Measurements from ENCODE around the gene SLC19A1. TPM values are rescaled to one million over a fixed set of nuclear protein-coding genes. Genes with fewer than 3 reads are reported as not detected.

SLC19A1 gene
- polyA plus RNA-seq, 1 of the 3 experiments (the other 2 are of a cell fraction), result 15.0 TPM

DNA sequence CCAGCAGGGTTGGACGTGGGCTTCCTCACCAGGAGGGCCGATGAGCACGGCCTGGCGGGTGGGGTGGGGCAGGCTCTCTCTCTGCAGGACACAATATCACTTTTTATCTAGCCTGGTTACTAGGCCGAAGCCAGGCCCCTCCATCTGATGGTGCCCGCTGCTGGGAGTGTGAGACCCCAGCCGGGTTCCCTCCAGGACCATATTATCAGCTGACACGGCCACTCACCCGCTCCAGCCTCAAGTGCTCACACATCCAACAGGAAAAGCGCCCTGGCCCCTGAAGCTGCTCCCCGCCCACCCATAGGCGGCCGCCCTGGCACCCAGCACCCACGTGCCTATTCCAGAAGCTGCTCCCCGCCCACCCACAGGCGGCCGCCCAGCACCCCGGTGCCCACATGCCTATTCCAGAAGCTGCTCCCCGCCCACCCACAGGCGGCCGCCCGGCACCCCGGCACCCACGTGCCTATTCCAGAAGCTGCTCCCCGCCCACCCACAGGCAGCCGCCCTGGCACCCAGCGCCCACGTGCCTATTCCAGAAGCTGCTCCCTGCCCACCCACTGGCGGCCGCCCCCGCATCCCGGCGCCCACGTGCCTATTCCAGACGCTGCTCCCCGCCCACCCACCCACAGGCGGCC lies 5.0 kb downstream of the SLC19A1 start:
- Histone ChIP-seq H3K27me3 (ENCODE audit: insufficient read depth) (no peaks in the 10 kb centered on the region), H2AFZ (ENCODE audit: low read depth) (no peak overlapping the region), H3K27ac (ENCODE audit: low read depth in 2 of 2, low read length in 1 of 2) (no peak overlapping the region), H3K79me2 (ENCODE audit: insufficient read depth) (peaks cover 21% of the 10 kb centered on the region; the same call in 1 of the 2 replicates), H3K4me2 (no peak overlapping the region), H3F3A (replicated peaks; ENCODE audit: insufficient read depth) (no peaks in the 10 kb centered on the region), H3K9me2 (no peaks in the 10 kb centered on the region), H3K9me3 (no peaks in the 10 kb centered on the region), H3K9ac (no peak overlapping the region), H4K20me1 (ENCODE audit: insufficient read depth) (no peaks in the 10 kb centered on the region), H3K36me3 (replicated peaks in 1 of 2; ENCODE audit: control insufficient read depth in 1 of 2, insufficient read depth in 2 of 2, low read length in 1 of 2) (peaks cover 0 to 12% of the 10 kb centered on the region in 2 experiments), H3K4me1 (ENCODE audit: control insufficient read depth in 1 of 2, insufficient read depth in 2 of 2, low read depth in 1 of 2, low read length in 1 of 2) (peaks cover 0 to 37% of the 10 kb centered on the region in 2 experiments; a peak in 1 of 4 replicates), H3K4me3 (ENCODE audit: low read depth in 2 of 2, low read length in 1 of 2) (no peak overlapping the region)
- ChIA-PET CTCF (interaction anchor here (0.8 to 1.1 kb wide), 3 partner anchors 19 to 284 kb away, joined by 3 read pairs; no protein-coding TSS in a partner anchor), POLR2A (no interaction called here)
- DNase-seq, result no peak
- TF ChIP-seq TAF1 (IDR thresholded peaks at IDR 0.05; ENCODE audit: borderline replicate concordance, low read depth, low read length), result no peak
- TF ChIP-seq ELF1 (IDR thresholded peaks at IDR 0.05), result no peak
- no peak for TF ChIP-seq RCOR1 (IDR thresholded peaks at IDR 0.05; ENCODE audit: low read length)
- TF ChIP-seq CHD2 (IDR thresholded peaks at IDR 0.05; ENCODE audit: low read length, partially characterized antibody), result no peak
- TF ChIP-seq FOXM1 (IDR thresholded peaks at IDR 0.05; ENCODE audit: low read depth), result no peak
- no peak for TF ChIP-seq RFX5 (IDR thresholded peaks at IDR 0.05; ENCODE audit: low read length)
- no peak for TF ChIP-seq EP300 (IDR thresholded peaks at IDR 0.05; ENCODE audit: borderline replicate concordance in 1 of 2, low read depth in 1 of 2, low read length in 1 of 2)
- 93% methylated on average over 28 of the region's 37 CpGs for WGBS (ENCODE audit: low lambda C conversion rate)

DNA sequence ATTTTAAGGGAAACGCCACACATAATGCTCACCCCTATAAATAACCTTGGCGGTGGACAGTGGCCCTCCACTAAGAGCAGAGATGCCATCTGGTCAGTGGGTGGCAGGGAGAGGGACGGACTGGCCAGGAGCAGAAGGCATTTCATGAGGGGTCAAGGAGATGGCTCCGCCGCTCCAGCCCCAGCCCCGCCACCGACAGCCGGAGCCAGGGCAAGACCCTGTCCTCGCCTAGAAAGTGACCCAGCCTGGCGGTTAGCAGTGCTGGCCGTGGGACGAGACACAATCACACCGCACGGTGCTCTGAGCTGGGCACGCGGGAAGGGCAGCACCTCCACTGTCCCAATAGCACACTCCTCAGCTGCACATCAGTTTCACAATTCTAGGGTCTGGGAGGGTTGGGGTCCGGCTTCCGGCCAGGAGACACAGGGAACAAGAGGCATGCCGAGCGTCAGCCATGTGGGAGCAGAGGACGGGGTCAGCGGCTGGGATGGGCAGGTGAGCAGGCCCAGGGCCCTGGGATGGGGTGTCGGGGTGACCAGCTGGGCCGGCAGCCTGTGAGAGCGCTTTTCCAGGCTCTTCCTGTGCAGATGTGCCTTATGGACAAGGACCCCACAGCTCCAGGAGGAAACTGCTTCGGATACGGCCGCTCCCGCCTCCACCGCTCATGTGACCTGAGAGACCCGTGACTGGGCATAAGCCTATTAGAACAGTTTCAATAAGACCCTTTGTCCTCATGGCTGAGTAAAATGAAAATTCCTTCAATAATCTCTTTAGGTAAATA lies 5.7 kb downstream of the SLC19A1 start:
- Histone ChIP-seq H3K36me3 (replicated peaks in 1 of 2; ENCODE audit: control insufficient read depth in 1 of 2, insufficient read depth in 2 of 2, low read length in 1 of 2) (peaks cover 0 to 13% of the 10 kb centered on the region in 2 experiments), H3K4me2 (no peak overlapping the region), H3K27me3 (ENCODE audit: insufficient read depth) (no peaks in the 10 kb centered on the region), H2AFZ (ENCODE audit: low read depth) (no peak overlapping the region), H3K9ac (no peak overlapping the region), H3K79me2 (ENCODE audit: insufficient read depth) (peaks cover 20% of the 10 kb centered on the region; the same call in 1 of the 2 replicates), H3F3A (replicated peaks; ENCODE audit: insufficient read depth) (no peaks in the 10 kb centered on the region), H4K20me1 (ENCODE audit: insufficient read depth) (no peaks in the 10 kb centered on the region), H3K9me3 (no peaks in the 10 kb centered on the region), H3K9me2 (no peaks in the 10 kb centered on the region), H3K4me1 (ENCODE audit: control insufficient read depth in 1 of 2, insufficient read depth in 2 of 2, low read depth in 1 of 2, low read length in 1 of 2) (peaks cover 0 to 36% of the 10 kb centered on the region in 2 experiments; a peak in 1 of 4 replicates), H3K27ac (ENCODE audit: low read depth in 2 of 2, low read length in 1 of 2) (no peak overlapping the region), H3K4me3 (ENCODE audit: low read depth in 2 of 2, low read length in 1 of 2) (no peak overlapping the region)
- DNase-seq, result no peak
- WGBS (ENCODE audit: low lambda C conversion rate), result 95% methylated on average over 14 of the region's 31 CpGs
- POLR2A ChIA-PET, result no interaction called here
- CTCF ChIA-PET, result interaction anchor here (0.8 to 1.1 kb wide), 2 partner anchors 20 to 284 kb away, joined by 3 read pairs; no protein-coding TSS in a partner anchor
- TF ChIP-seq, protein P1, sequence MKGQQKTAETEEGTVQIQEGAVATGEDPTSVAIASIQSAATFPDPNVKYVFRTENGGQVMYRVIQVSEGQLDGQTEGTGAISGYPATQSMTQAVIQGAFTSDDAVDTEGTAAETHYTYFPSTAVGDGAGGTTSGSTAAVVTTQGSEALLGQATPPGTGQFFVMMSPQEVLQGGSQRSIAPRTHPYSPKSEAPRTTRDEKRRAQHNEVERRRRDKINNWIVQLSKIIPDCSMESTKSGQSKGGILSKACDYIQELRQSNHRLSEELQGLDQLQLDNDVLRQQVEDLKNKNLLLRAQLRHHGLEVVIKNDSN (IDR thresholded peaks at IDR 0.05; ENCODE audit: borderline replicate concordance, low read depth), result no peak
- TF ChIP-seq SIN3A (IDR thresholded peaks at IDR 0.05; ENCODE audit: borderline replicate concordance, low read depth, low read length) (no peak), RAD21 (IDR thresholded peaks at IDR 0.05; ENCODE audit: low read length) (no peak), USF2 (IDR thresholded peaks at IDR 0.05; ENCODE audit: borderline replicate concordance, low read depth, low read length) (no peak), FOXM1 (IDR thresholded peaks at IDR 0.05; ENCODE audit: low read depth) (no peak), RFX5 (IDR thresholded peaks at IDR 0.05; ENCODE audit: low read length) (no peak), EZH2phosphoT487 (IDR thresholded peaks at IDR 0.05; ENCODE audit: borderline replicate concordance, low read depth) (no peak), POLR2AphosphoS5 (IDR thresholded peaks at IDR 0.05; ENCODE audit: low read depth, low read length) (no peak), TEAD4 (IDR thresholded peaks at IDR 0.05; ENCODE audit: borderline replicate concordance, insufficient read depth) (no peak), FOSL2 (IDR thresholded peaks at IDR 0.05; ENCODE audit: borderline replicate concordance, low read depth) (no peak), NFIC (IDR thresholded peaks at IDR 0.05; ENCODE audit: borderline replicate concordance) (no peak), REST (IDR thresholded peaks at IDR 0.05; ENCODE audit: low read depth, low read length) (no peak)
- TF ChIP-seq, protein P2, sequence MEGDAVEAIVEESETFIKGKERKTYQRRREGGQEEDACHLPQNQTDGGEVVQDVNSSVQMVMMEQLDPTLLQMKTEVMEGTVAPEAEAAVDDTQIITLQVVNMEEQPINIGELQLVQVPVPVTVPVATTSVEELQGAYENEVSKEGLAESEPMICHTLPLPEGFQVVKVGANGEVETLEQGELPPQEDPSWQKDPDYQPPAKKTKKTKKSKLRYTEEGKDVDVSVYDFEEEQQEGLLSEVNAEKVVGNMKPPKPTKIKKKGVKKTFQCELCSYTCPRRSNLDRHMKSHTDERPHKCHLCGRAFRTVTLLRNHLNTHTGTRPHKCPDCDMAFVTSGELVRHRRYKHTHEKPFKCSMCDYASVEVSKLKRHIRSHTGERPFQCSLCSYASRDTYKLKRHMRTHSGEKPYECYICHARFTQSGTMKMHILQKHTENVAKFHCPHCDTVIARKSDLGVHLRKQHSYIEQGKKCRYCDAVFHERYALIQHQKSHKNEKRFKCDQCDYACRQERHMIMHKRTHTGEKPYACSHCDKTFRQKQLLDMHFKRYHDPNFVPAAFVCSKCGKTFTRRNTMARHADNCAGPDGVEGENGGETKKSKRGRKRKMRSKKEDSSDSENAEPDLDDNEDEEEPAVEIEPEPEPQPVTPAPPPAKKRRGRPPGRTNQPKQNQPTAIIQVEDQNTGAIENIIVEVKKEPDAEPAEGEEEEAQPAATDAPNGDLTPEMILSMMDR (IDR thresholded peaks at IDR 0.05), result no peak

Data from SK-N-SH (cell line).